Activated CD8-positive, alpha-beta memory T cell treated with anti-CD3 and anti-CD28 coated beads, Interleukin-2, amount 10 ng/mL, durations not matched to agents 7 days and 5 days (primary cell): ENCODE measurements around the gene IAH1. TPM values are rescaled to one million over a fixed set of nuclear protein-coding genes. Genes with fewer than 3 reads are reported as not detected.
A peak's percentile ranks its signal among the peaks of the same experiment; 100 is the strongest.

Experiments used
- ATAC-seq: fragments of 150-1000 bp; cut with Tn5 transposase; one replicate; pipeline ENCODE4 v1.10.0; 2021; ENCODE audit warnings: moderate library complexity
- CTCF ChIA-PET: fragments of 350-600 bp; sonication (Branson Sonifier 250); formaldehyde crosslinking; loops from one replicate; lab custom pipeline; 2021; ENCODE audit warnings: antibody characterized with exemption; lab: Charles Lee
- DNase-seq: peaks from one replicate; pipeline ENCODE4 v3.0.0-alpha.2; 2020
- H3K27ac Mint-ChIP-seq: one replicate; pipeline ENCODE4 v1.8.0; 2021; ENCODE audit warnings: mild to moderate bottlenecking, mixed read lengths
- H3K27me3 Mint-ChIP-seq: one replicate; pipeline ENCODE4 v1.8.0; 2021; ENCODE audit warnings: mixed read lengths
- H3K36me3 Mint-ChIP-seq: one replicate; pipeline ENCODE4 v1.8.0; 2021; ENCODE audit warnings: mild to moderate bottlenecking, mixed read lengths
- H3K4me1 Mint-ChIP-seq: one replicate; pipeline ENCODE4 v1.8.0; 2021; ENCODE audit warnings: mixed read lengths
- H3K4me3 Mint-ChIP-seq: one replicate; pipeline ENCODE4 v1.8.0; 2021; ENCODE audit warnings: mild to moderate bottlenecking, moderate library complexity, mixed read lengths
- H3K9me3 Mint-ChIP-seq: one replicate; pipeline ENCODE4 v1.8.0; 2022; ENCODE audit warnings: low read depth, mixed read lengths
- total RNA-seq, 2 experiments: library from RNA; stranded (reverse); gene quantifications; one replicate each; pipeline ENCODE4 v1.2.3, GENCODE V29; 2021

IAH1 gene
- total RNA-seq, 2 experiments from 2014 or later, result 71.3 to 72.1 TPM

- H3K9me3 Mint-ChIP-seq, result no peaks in the 10 kb centered on the region
- H3K4me1 Mint-ChIP-seq, result peaks cover 15% of the 10 kb centered on the region
- H3K27me3 Mint-ChIP-seq, result no peaks in the 10 kb centered on the region
- no peak overlapping the region for H3K27ac Mint-ChIP-seq
- H3K36me3 Mint-ChIP-seq, result peaks cover 33% of the 10 kb centered on the region
- no peak for DNase-seq
- no peak overlapping the region for H3K4me3 Mint-ChIP-seq
- no peak for ATAC-seq
- CTCF ChIA-PET, result interaction anchor here (0.7 to 1.3 kb wide), 2 partner anchors 8 to 125 kb away, joined by 3 to 4 read pairs; no protein-coding TSS in a partner anchor
Measured at GRCh38 chr2:9462313-9462712, 12.0 kb upstream of the IAH1 start.

DNA sequence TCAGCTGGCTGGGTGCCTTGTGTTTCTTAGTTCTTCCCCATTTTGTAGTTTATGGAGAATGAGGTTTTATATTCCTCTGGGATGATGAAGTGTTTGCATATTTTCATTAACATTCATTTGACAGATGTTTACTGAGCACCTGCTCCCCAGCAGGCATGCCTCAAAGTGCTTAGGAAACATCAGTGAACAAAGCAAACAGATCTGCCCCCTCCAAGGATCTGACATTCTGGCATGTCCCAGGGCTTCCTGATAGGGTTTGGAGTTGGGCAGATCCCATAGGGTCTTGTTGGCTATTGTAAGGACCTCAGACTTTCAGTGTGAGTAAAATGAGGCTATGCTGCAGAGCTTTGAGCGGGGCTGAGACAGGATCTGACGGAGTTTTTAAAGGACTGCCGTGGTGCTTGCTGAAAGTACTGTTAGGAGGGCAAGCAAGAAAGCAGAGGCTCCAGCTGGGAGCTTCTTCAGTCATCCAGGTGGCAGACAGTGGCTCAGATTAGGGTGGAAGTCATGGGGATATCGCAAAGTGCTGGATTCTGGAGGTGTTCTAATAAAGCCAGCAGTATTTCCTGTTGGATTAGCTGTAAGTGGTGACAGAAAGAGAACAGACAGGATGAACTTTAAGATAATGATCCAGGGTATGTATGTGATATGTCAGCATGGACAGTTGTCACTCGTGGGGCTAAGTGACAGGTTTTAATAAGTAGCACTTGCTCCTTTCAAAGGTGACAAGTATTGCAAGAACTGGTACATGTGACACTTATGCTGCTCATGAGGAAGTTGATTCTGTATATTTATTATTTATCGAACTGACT lies 11.3 kb upstream of the IAH1 start:
- Mint-ChIP-seq H3K36me3 (peaks cover 30% of the 10 kb centered on the region), H3K9me3 (no peaks in the 10 kb centered on the region)

GRCh38 chr2:9463698-9464034 lies 10.7 kb upstream of the IAH1 start:
- Mint-ChIP-seq H3K36me3 (peaks cover 29% of the 10 kb centered on the region), H3K27ac (peak overlapping the region; percentile 73), H3K9me3 (no peaks in the 10 kb centered on the region), H3K4me3 (no peak overlapping the region), H3K4me1 (peaks cover 15% of the 10 kb centered on the region), H3K27me3 (no peaks in the 10 kb centered on the region)
- peak; percentile 76 for DNase-seq
- ATAC-seq, result peak; percentile 96
- CTCF ChIA-PET, result no interaction called here

More for the DNA sequence above, 11.3 kb upstream of the IAH1 start:
- Mint-ChIP-seq H3K4me3 (no peak overlapping the region), H3K27ac (peak overlapping the region; percentile 73), H3K4me1 (peaks cover 15% of the 10 kb centered on the region), H3K27me3 (no peaks in the 10 kb centered on the region)
- peak; percentile 58 for ATAC-seq
- CTCF ChIA-PET, result no interaction called here
- DNase-seq, result no peak

DNA sequence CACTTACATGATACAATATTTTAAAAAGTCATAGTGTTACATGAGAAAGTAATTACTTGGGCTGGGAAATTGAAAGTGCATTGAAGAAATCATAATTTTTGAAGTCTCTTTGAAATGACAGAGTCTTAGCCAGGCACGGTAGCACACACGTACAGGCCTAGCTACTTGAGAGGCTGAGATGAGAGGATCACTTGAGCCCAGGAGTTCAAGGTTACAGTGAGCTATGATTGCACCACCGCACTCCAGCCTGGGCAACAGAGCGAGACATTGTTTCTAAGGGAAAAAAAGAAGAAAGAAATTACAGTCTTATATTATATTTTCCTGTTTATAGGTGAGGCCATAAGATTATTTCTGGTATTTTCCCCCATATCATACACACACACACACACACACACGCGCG lies 9.2 kb upstream of the IAH1 start:
- DNase-seq (no peak), ATAC-seq (no peak)
- Mint-ChIP-seq H3K27me3 (no peaks in the 10 kb centered on the region), H3K9me3 (no peaks in the 10 kb centered on the region), H3K36me3 (peaks cover 24% of the 10 kb centered on the region), H3K27ac (no peak overlapping the region), H3K4me3 (no peak overlapping the region), H3K4me1 (peaks cover 15% of the 10 kb centered on the region)
- CTCF ChIA-PET, result interaction anchor here (1.3 kb wide), 1 partner anchor 9 kb away, joined by 6 read pairs; the partner anchor contains the start of gene IAH1

- peaks cover 25% of the 10 kb centered on the region for H3K36me3 Mint-ChIP-seq
- H3K9me3 Mint-ChIP-seq, result no peaks in the 10 kb centered on the region
- H3K27me3 Mint-ChIP-seq, result no peaks in the 10 kb centered on the region
- ATAC-seq (no peak), DNase-seq (no peak)
- H3K4me3 Mint-ChIP-seq, result no peak overlapping the region
- H3K27ac Mint-ChIP-seq, result peak overlapping the region; percentile 25
- peaks cover 15% of the 10 kb centered on the region for H3K4me1 Mint-ChIP-seq
- CTCF ChIA-PET, result no interaction called here
Measured at GRCh38 chr2:9466147-9466683, 8.1 kb upstream of the IAH1 start.

DNA sequence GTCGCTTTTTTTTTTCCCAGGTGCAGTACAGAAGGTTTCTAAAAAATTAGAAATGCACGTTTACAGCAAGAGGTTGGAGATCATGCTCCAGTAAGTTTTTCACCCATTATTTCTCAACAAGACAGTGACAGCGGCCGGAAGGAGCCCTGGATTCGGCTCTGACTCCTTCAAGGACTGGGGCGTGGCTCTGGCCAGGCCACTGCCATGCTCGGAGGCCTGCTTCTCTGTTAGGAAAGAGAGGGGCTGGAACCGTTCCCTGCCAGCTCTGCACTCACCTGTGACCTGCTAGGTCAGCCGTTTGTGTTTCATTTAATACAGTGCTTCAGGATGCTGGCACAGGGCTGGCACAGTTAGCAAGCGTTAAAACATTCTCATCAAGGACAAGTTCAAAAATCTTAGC lies 6.7 kb upstream of the IAH1 start:
- ATAC-seq (no peak), DNase-seq (peak; percentile 21)
- H3K27me3 Mint-ChIP-seq, result no peaks in the 10 kb centered on the region
- peaks cover 29% of the 10 kb centered on the region for H3K36me3 Mint-ChIP-seq
- H3K9me3 Mint-ChIP-seq, result no peaks in the 10 kb centered on the region
- H3K4me3 Mint-ChIP-seq, result no peak overlapping the region
- CTCF ChIA-PET, result no interaction called here
- H3K4me1 Mint-ChIP-seq, result peaks cover 13% of the 10 kb centered on the region
- no peak overlapping the region for H3K27ac Mint-ChIP-seq

DNA sequence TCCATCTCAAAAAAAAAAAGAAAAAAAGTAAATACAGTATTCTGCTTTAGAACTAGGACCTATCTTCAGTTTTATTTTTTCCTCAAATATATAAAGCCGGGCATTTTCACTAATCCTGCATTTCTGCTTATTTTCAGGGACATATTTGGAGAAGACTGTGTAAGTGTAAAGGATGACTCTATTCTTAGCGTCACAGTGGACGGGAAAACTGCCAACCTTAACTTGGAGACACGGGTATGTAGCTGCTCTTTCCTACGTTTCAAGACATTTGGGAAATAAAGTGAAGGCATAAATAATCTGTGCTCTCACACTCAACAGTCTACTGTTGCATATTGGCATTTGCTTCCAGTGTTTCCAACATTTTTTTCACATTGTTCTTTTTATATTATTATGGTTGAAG lies 3.1 kb upstream of the IAH1 start:
- Mint-ChIP-seq H3K36me3 (peaks cover 34% of the 10 kb centered on the region), H3K4me1 (peaks cover 20% of the 10 kb centered on the region), H3K27ac (no peak overlapping the region), H3K4me3 (no peak overlapping the region), H3K27me3 (no peaks in the 10 kb centered on the region), H3K9me3 (no peaks in the 10 kb centered on the region)
- no peak for ATAC-seq
- DNase-seq, result peak; percentile 4
- CTCF ChIA-PET, result interaction anchor here (1.1 kb wide), 1 partner anchor 9 kb away, joined by 4 read pairs; no protein-coding TSS in a partner anchor

DNA sequence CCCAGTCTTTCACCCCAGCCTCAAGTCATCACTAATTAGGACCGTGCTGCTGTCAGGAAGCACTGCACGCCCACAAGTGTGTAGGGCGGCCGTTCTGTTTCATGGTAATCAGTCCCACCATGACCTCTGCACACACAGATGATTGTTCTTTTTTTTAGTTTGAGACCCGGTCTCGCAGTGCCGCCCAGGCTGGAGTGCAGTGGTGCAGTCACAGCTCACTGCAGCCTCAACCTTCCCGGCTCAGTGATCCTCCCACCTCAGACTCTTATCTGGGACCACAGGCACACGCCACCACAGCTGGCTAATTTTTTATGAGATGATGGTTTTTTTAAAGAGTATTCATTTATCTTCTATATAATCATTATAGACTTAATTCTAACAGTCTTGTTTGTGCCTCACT lies 1.8 kb upstream of the IAH1 start:
- CTCF ChIA-PET, result interaction anchor here (1.1 to 2.2 kb wide), 3 partner anchors 83 to 327 kb away, joined by 4 to 14 read pairs (median 6); partner anchors contain the start of gene ADAM17
- Mint-ChIP-seq H3K4me3 (no peak overlapping the region), H3K27ac (no peak overlapping the region), H3K36me3 (peaks cover 42% of the 10 kb centered on the region), H3K9me3 (no peaks in the 10 kb centered on the region), H3K4me1 (peaks cover 33% of the 10 kb centered on the region), H3K27me3 (no peaks in the 10 kb centered on the region)
- ATAC-seq, result no peak
- peak; percentile 34 for DNase-seq

DNA sequence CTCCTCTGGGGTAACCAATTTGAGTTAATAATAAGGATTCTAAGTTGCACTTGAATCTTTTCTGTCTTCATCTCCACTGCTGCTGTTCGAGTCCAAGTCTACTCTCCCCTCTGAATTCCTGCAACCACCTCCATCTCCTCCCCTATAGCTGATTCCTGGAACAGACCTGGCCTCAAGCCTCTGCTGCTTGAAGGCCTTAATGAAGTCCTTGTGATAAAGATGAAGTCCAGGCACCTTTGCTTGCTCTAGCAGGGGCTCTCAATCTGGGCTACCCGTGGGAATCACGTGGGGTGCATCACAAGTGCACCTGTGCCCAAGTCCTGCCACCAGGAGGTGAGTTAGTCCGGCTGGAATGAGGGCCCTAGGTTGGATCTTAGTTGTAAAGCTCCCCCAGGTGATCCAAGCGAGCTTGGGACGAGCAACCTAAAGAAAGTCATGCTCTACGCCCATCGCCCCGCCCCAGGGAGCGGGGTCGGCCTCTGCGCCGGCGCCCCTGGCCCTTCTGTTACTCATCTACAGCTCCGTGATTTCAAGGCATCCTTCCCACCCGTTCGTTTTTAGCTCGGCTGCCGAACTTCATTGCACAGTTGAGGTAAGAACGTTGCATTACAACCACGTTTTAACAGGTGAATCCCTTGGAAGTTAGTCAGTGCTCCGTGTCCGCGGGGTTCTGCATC lies 905 bp upstream of the IAH1 start:
- peak; percentile 4 for ATAC-seq

DNA sequence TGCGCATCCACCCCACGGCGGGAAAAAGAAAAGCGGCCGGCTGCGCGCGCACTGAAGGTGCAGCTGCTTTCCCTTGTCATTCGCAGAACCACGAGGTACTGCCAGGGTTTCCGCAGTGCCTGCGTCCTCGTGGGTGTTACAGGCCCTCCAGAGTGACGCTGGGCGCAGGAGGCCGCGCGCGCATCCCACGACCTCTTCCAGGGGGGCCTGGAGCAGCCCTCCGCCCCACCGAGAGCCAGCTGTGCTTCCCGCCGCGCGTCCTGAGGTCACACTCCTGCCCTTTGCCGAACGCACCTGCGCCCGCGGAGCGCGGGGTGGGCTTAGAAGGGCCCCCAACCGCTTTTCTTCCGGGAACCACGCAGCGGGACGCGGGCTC lies 378 bp upstream of the IAH1 start:
- CTCF ChIA-PET, result interaction anchor here (0.6 to 2.2 kb wide), 6 partner anchors 9 to 340 kb away, joined by 3 to 14 read pairs (median 6); partner anchors contain the start of genes ADAM17, CPSF3 and ITGB1BP1
- H3K9me3 Mint-ChIP-seq, result no peaks in the 10 kb centered on the region

More for the DNA sequence above, 905 bp upstream of the IAH1 start:
- CTCF ChIA-PET, result interaction anchor here (0.6 to 2.2 kb wide), 7 partner anchors 9 to 340 kb away, joined by 3 to 14 read pairs (median 6); partner anchors contain the start of genes ADAM17, CPSF3 and ITGB1BP1
- peaks cover 41% of the 10 kb centered on the region for H3K4me1 Mint-ChIP-seq
- H3K36me3 Mint-ChIP-seq, result peaks cover 44% of the 10 kb centered on the region
- peak overlapping the region; percentile 89 for H3K27ac Mint-ChIP-seq
- H3K4me3 Mint-ChIP-seq, result peak overlapping the region; percentile 77
- peak; percentile 54 for DNase-seq
- H3K9me3 Mint-ChIP-seq, result no peaks in the 10 kb centered on the region
- no peaks in the 10 kb centered on the region for H3K27me3 Mint-ChIP-seq

GRCh38 chr2:9477914-9478313 lies 3.6 kb downstream of the IAH1 start:
- DNase-seq (no peak), ATAC-seq (no peak)
- Mint-ChIP-seq H3K4me3 (no peak overlapping the region), H3K27me3 (no peaks in the 10 kb centered on the region), H3K36me3 (peaks cover 40% of the 10 kb centered on the region), H3K27ac (peak overlapping the region; percentile 29), H3K4me1 (peaks cover 44% of the 10 kb centered on the region), H3K9me3 (no peaks in the 10 kb centered on the region)
- CTCF ChIA-PET, result no interaction called here

More for the DNA sequence above, 378 bp upstream of the IAH1 start:
- DNase-seq, result peak; percentile 80
- Mint-ChIP-seq H3K4me1 (peaks cover 46% of the 10 kb centered on the region), H3K27ac (peak overlapping the region; percentile 89), H3K36me3 (peaks cover 44% of the 10 kb centered on the region), H3K27me3 (no peaks in the 10 kb centered on the region), H3K4me3 (peak overlapping the region; percentile 77)
- ATAC-seq, result peak; percentile 59

- no peaks in the 10 kb centered on the region for H3K9me3 Mint-ChIP-seq
- H3K27ac Mint-ChIP-seq, result no peak overlapping the region
- no peak for DNase-seq
- H3K4me1 Mint-ChIP-seq, result peaks cover 38% of the 10 kb centered on the region
- ATAC-seq, result no peak
- H3K4me3 Mint-ChIP-seq, result no peak overlapping the region
- H3K27me3 Mint-ChIP-seq, result no peaks in the 10 kb centered on the region
- H3K36me3 Mint-ChIP-seq, result peaks cover 37% of the 10 kb centered on the region
- CTCF ChIA-PET, result no interaction called here
Measured at GRCh38 chr2:9478526-9478925, 4.2 kb downstream of the IAH1 start.

DNA sequence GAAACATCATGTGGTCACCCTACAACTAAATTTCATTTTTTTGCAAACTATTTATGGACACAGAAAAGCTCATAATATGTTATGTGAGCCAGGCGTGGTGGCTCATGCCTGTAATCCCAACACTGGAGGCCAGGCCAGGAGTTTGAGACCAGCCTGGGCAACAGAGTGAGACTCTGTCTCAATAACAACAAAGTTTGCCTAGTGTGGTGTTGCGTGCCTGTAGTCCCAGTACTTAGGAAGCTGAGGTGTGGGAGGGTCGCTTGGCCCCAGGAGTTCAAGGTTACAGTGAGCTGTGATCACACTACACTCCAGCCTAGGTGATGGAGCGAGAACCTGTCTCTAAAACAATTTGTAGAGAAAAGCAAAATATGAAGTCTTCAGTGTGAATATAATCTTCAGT lies 5.8 kb downstream of the IAH1 start:
- DNase-seq, result no peak
- Mint-ChIP-seq H3K4me1 (peaks cover 34% of the 10 kb centered on the region), H3K9me3 (no peaks in the 10 kb centered on the region), H3K36me3 (peaks cover 48% of the 10 kb centered on the region), H3K27ac (no peak overlapping the region), H3K27me3 (no peaks in the 10 kb centered on the region), H3K4me3 (no peak overlapping the region)
- ATAC-seq, result no peak
- CTCF ChIA-PET, result no interaction called here
